B cell (primary cell): Measurements from ENCODE around the gene LPIN3. TPM values are rescaled to one million over a fixed set of nuclear protein-coding genes. Genes with fewer than 3 reads are reported as not detected.

Experiments used
- ATAC-seq: fragments of 200-7000 bp; cut with Tn5 transposase; one replicate; pipeline ENCODE4 v1.10.0; 2021; ENCODE audit warnings: low read depth, mild to moderate bottlenecking, moderate number of reproducible peaks, moderate library complexity
- CTCF ChIA-PET: fragments of 350-600 bp; sonication (Branson Sonifier 250); formaldehyde crosslinking; loops from one replicate; lab custom pipeline; 2021; ENCODE audit warnings: antibody characterized with exemption, inconsistent platforms; lab: Charles Lee
- POLR2A ChIA-PET: fragments of 350-600 bp; sonication (Branson Sonifier 250); formaldehyde crosslinking; loops from one replicate; lab custom pipeline; 2021; ENCODE audit warnings: antibody characterized with exemption; lab: Charles Lee
- DNase-seq: peaks from one replicate; pipeline ENCODE4 v3.0.0; 2013
- H2AFZ ChIP-seq: 2 replicates; pipeline ENCODE4 v1.6.1; 2012; ENCODE audit warnings: mild to moderate bottlenecking, low read depth, low read length; ENCODE audit not compliant: insufficient read depth, poor library complexity, severe bottlenecking
- H3K27ac ChIP-seq, 2 donors: 1 replicate in 1 of 2; 2 replicates in 1 of 2; pipeline ENCODE4 v1.5.1; 2012 to 2013; ENCODE audit warnings: low read length in 2 of 2, mild to moderate bottlenecking in 2 of 2, moderate library complexity in 1 of 2
- H3K27me3 ChIP-seq, 4 experiments: fragments of 200-600 bp in 1 of 4; sonication (generic) in 1 of 4; replicated peaks in 1 of 4; 1 replicate in 2 of 4; 2 replicates in 2 of 4; pipeline versions ENCODE4 v1.6.1 to v1.7.0; 2013 to 2016; ENCODE audit warnings: low read length in 3 of 4, mild to moderate bottlenecking in 2 of 4, mixed read lengths in 1 of 4, moderate library complexity in 1 of 4; ENCODE audit not compliant: insufficient read depth in 4 of 4, control insufficient read depth in 3 of 4; ENCODE audit errors: control extremely low read depth in 1 of 4
- H3K36me3 ChIP-seq, 2 experiments: replicated peaks in 1 of 2; 1 replicate in 1 of 2; 2 replicates in 1 of 2; pipeline versions ENCODE4 v1.6.1 to v1.7.1; 2013; ENCODE audit warnings: low read length in 1 of 2; ENCODE audit not compliant: insufficient read depth in 2 of 2, control insufficient read depth in 1 of 2; ENCODE audit errors: control extremely low read depth in 1 of 2, extremely low read depth in 1 of 2
- H3K4me1 ChIP-seq, 2 donors: fragments of 200-600 bp in 1 of 2; sonication (generic) in 1 of 2; 1 replicate in 1 of 2; 2 replicates in 1 of 2; pipeline versions ENCODE4 v1.5.1 to v1.6.1; 2013 to 2017; ENCODE audit warnings: low read length in 2 of 2; ENCODE audit not compliant: control insufficient read depth in 2 of 2, insufficient read depth in 2 of 2
- H3K4me2 ChIP-seq: replicated peaks from 2 replicates; pipeline ENCODE3; 2012; ENCODE audit warnings: mild to moderate bottlenecking, low read depth, low read length; ENCODE audit not compliant: poor library complexity, severe bottlenecking
- H3K4me3 ChIP-seq, 5 experiments: fragments of 200-600 bp in 1 of 5; sonication (generic) in 1 of 5; 1 replicate in 3 of 5; 2 replicates in 2 of 5; pipeline versions ENCODE4 v1.5.1 to v1.7.0; 2011 to 2016; ENCODE audit warnings: low read length in 4 of 5, mild to moderate bottlenecking in 4 of 5, low read depth in 2 of 5, control low read depth in 1 of 5, moderate library complexity in 1 of 5; ENCODE audit not compliant: insufficient read depth in 1 of 5; ENCODE audit errors: control extremely low read depth in 1 of 5, extremely low read depth in 1 of 5
- H3K79me2 ChIP-seq: fragments of 200-600 bp; sonication (generic); one replicate; pipeline ENCODE4 v1.6.0; 2016; ENCODE audit warnings: low read length; ENCODE audit not compliant: control insufficient read depth, insufficient read depth
- H3K9ac ChIP-seq: fragments of 200-600 bp; sonication (generic); 2 replicates; pipeline ENCODE4 v1.6.1; 2017; ENCODE audit warnings: mild to moderate bottlenecking, low read length, moderate library complexity
- H3K9me3 ChIP-seq, 3 donors: one replicate each; pipeline versions ENCODE4 v1.6.1 to v1.7.1; 2013; ENCODE audit warnings: low read length in 2 of 3; ENCODE audit not compliant: control insufficient read depth in 2 of 3, insufficient read depth in 1 of 3; ENCODE audit errors: control extremely low read depth in 1 of 3
- H4K20me1 ChIP-seq: 2 replicates; pipeline ENCODE4 v1.6.0; 2012; ENCODE audit warnings: mild to moderate bottlenecking, low read length; ENCODE audit not compliant: insufficient read depth, control insufficient read depth, poor library complexity, severe bottlenecking
- H3K27ac Mint-ChIP-seq: one replicate; pipeline ENCODE4 v1.8.0; 2021; ENCODE audit warnings: mixed read lengths
- H3K27me3 Mint-ChIP-seq: one replicate; pipeline ENCODE4 v1.8.0; 2021; ENCODE audit warnings: mixed read lengths
- H3K4me1 Mint-ChIP-seq: one replicate; pipeline ENCODE4 v1.8.0; 2021; ENCODE audit warnings: mixed read lengths
- H3K4me3 Mint-ChIP-seq: one replicate; pipeline ENCODE4 v1.8.0; 2021; ENCODE audit warnings: mixed read lengths
- H3K9me3 Mint-ChIP-seq: one replicate; pipeline ENCODE4 v1.8.0; 2022; ENCODE audit warnings: mixed read lengths; ENCODE audit not compliant: insufficient read depth
- EZH2 ChIP-seq: IDR thresholded peaks from 2 replicates; pipeline ENCODE4 v1.6.1; 2012; ENCODE audit warnings: borderline replicate concordance, low read depth, mild to moderate bottlenecking, moderate library complexity, low read length; ENCODE audit not compliant: insufficient read depth, poor library complexity, severe bottlenecking
- WGBS: methylation state at CpG from one replicate; pipeline ENCODE4 v1.1.5; 2013; ENCODE audit warnings: missing lambda C conversion rate; ENCODE audit not compliant: insufficient coverage; 5-methylcytosine and 5-hydroxymethylcytosine counted together
- intact Hi-C: fragments of 100-400 bp; cut with micrococcal nuclease; formaldehyde crosslinking; loops from one replicate; pipeline ENCODE4 v1.10.0; 2022
- polyA plus RNA-seq: library from polyadenylated mRNA; depleted of rRNA; stranded (reverse); fragments of >200 nt; gene quantifications from 2 replicates; pipeline ENCODE4 v1.2.3, GENCODE V29; 2012
- total RNA-seq, 2 donors: library from RNA; stranded (reverse); fragments of 120-200 nt in 1 of 2; gene quantifications; 1 replicate in 1 of 2; 2 replicates in 1 of 2; pipeline versions ENCODE4 v1.2.3 to v1.2.4, GENCODE V29; 2013 to 2022
- TF ChIP-seq, protein P1 (sequence below): fragments of 200-600 bp; IDR thresholded peaks from one replicate; pipeline ENCODE4 v1.8.0; 2022; ENCODE audit warnings: antibody characterized with exemption, mild to moderate bottlenecking

Gene LPIN3
- total and polyA plus RNA-seq, 2 donors (not counting 1 experiment from before 2014, with no cell fraction given) = 0.84 to 1.2 TPM

- H3K4me2 ChIP-seq = no peak overlapping the region
- CTCF ChIA-PET = no interaction called here
- POLR2A ChIA-PET = no interaction called here
- H3K9ac ChIP-seq = no peak overlapping the region
- no peak overlapping the region for H3K4me3 ChIP-seq
- H3K9me3 ChIP-seq = peaks cover 0 to 22% (median 2%) of the 10 kb centered on the region in 3 donors
- peaks cover 59% of the 10 kb centered on the region for H3K27me3 Mint-ChIP-seq
- H3K27me3 ChIP-seq = peaks cover 0 to 4% (median 2%) of the 10 kb centered on the region in 4 experiments
- no peaks in the 10 kb centered on the region for H3K4me1 Mint-ChIP-seq
- H3K27ac Mint-ChIP-seq = no peak overlapping the region
- H3K27ac ChIP-seq = no peak overlapping the region
- no peaks in the 10 kb centered on the region for H3K36me3 ChIP-seq
- ATAC-seq (no peak), DNase-seq (no peak)
- no peak overlapping the region for H2AFZ ChIP-seq
- no peak overlapping the region for H3K4me3 Mint-ChIP-seq
- intact Hi-C loops = no loop called here
- TF ChIP-seq EZH2 = no peak
- TF ChIP-seq, protein P1, sequence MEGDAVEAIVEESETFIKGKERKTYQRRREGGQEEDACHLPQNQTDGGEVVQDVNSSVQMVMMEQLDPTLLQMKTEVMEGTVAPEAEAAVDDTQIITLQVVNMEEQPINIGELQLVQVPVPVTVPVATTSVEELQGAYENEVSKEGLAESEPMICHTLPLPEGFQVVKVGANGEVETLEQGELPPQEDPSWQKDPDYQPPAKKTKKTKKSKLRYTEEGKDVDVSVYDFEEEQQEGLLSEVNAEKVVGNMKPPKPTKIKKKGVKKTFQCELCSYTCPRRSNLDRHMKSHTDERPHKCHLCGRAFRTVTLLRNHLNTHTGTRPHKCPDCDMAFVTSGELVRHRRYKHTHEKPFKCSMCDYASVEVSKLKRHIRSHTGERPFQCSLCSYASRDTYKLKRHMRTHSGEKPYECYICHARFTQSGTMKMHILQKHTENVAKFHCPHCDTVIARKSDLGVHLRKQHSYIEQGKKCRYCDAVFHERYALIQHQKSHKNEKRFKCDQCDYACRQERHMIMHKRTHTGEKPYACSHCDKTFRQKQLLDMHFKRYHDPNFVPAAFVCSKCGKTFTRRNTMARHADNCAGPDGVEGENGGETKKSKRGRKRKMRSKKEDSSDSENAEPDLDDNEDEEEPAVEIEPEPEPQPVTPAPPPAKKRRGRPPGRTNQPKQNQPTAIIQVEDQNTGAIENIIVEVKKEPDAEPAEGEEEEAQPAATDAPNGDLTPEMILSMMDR = no peak
- H3K9me3 Mint-ChIP-seq = peaks cover 2% of the 10 kb centered on the region
- H4K20me1 ChIP-seq = no peaks in the 10 kb centered on the region
- no peaks in the 10 kb centered on the region for H3K4me1 ChIP-seq
- no peaks in the 10 kb centered on the region for H3K79me2 ChIP-seq
- WGBS = 88% methylated on average over 3 of the region's 5 CpGs
These were observed 35.7 kb downstream of the LPIN3 start for GRCh38 chr20:41376349-41376748.

GRCh38 chr20:41377275-41377674 lies 36.7 kb downstream of the LPIN3 start:
- peaks cover 0 to 4% (median 2%) of the 10 kb centered on the region in 4 experiments for H3K27me3 ChIP-seq
- POLR2A ChIA-PET = no interaction called here
- H4K20me1 ChIP-seq = no peaks in the 10 kb centered on the region
- Mint-ChIP-seq H3K27ac (no peak overlapping the region), H3K9me3 (no peaks in the 10 kb centered on the region), H3K4me3 (no peak overlapping the region), H3K27me3 (peaks cover 57% of the 10 kb centered on the region), H3K4me1 (no peaks in the 10 kb centered on the region)
- peaks cover 0 to 13% (median 0%) of the 10 kb centered on the region in 3 donors for H3K9me3 ChIP-seq
- H3K4me1 ChIP-seq = no peaks in the 10 kb centered on the region
- TF ChIP-seq, protein P1 = no peak
- TF ChIP-seq EZH2 = no peak
- no peak overlapping the region for H3K27ac ChIP-seq
- CTCF ChIA-PET = no interaction called here
- ATAC-seq = no peak
- WGBS = 30% methylated on average over 6 of the region's 6 CpGs
- H3K36me3 ChIP-seq = no peaks in the 10 kb centered on the region
- no peak for DNase-seq
- H3K4me2 ChIP-seq = no peak overlapping the region
- H3K4me3 ChIP-seq = no peak overlapping the region
- no peak overlapping the region for H3K9ac ChIP-seq
- no peak overlapping the region for H2AFZ ChIP-seq
- intact Hi-C loops = no loop called here
- H3K79me2 ChIP-seq = no peaks in the 10 kb centered on the region
